ENCODE measurements around the gene ARHGAP31.

GRCh38 chr3:119300991-119301391, 6.8 kb downstream of the ARHGAP31 start:
- no peak for TF ChIP-seq POLR2A (IDR thresholded peaks at IDR 0.05; ENCODE audit: low read depth, low read length)
- no peak for TF ChIP-seq POLR2AphosphoS5 (IDR thresholded peaks at IDR 0.05; ENCODE audit: low read depth, low read length)
- no peak for TF ChIP-seq SPI1 (IDR thresholded peaks at IDR 0.05; ENCODE audit: low read depth, low read length)

Measured in GM12891 (cell line).